ENCODE data around the gene FARSA.

Gene FARSA

DNA sequence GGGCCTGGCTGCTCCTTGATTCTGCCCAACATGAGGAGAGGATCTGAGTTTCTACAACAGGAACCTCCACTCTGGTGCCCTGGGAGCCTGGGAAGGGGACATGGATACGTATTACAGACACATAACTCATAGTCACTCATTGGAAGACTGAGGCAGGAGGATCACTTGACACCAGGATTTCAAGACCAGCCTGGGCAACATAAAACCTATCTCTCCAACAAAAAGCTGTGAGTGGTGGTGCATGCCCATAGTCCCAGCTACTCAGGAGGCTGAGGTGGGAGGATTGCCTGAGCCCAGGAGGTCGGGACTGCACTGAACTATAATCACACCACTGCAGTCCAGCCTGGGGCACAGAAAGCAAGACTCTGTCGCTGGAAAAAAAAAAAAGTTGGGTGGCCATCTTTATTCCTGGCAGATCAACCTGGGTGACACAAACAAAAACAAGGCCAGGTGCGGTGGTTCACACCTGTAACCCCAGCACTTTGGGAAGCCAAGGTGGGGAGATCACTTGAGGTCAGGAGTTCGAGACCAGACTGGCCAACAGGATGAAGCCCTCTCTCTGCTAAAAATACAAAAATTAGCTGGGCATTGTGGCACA is 45.4 kb downstream of the FARSA start:
- H3K9ac ChIP-seq (ENCODE audit: low read length): no peak overlapping the region

DNA sequence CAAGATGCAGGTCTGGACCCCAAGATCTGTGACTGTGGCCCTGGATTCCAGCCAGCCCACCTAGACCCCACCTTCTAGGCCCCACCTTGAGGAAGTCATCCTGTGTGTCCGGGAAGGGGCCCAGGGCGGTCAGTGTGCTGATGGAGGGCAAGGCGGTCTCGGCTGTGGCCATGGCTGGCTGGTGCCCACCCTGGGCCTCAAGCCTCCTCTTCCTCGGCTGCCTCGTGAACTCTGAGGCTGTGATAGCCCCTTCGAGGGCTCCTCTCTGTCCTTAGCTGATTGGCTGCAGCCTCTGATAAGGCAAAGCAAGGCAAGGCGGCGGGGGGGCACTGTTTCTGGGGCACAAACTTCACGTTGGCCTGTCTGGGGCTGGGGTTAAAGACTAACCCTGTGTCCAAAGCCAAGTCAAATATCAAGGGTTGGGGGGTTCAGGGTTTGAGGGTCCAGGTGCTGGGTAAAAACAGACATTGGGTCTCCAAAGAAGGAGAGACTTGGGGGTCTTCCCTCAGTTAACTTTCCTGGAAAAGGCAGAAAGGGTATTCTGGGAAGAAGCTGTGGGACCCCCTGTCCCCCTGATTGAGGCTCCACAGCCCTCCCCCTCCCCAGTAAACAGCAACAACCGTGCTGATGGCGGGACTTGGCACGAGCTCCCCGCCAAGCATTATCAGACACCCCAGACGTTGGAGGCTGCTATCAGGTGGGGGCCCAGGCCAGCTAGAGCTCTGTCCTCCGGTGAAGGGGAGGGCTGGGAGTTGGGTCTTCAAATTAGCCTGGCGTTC is 46.4 kb downstream of the FARSA start, which contains the start of gene KLF1:
TSS of gene KLF1 (minus strand) at position 233 of the 779 bp plus-strand sequence. CDS start at position 172, 61 bp downstream.
- H3K4me2 ChIP-seq (ENCODE audit: low read depth, low read length, poor library complexity, severe bottlenecking): peak within 1 kb of the TSS; percentile 65
- peaks cover 7% of the 10 kb centered on the region for H3K79me2 ChIP-seq (ENCODE audit: insufficient read depth, low read length)
- no peaks in the 10 kb centered on the region for H3K36me3 ChIP-seq (ENCODE audit: low read length)
- H2AFZ ChIP-seq (ENCODE audit: low read depth, low read length, severe bottlenecking): no peak within 1 kb of the TSS
- H3K27ac ChIP-seq (ENCODE audit: low read depth, low read length): no peak within 1 kb of the TSS
- H4K20me1 ChIP-seq (ENCODE audit: low read depth, low read length): no peaks in the 10 kb centered on the region
- H3K9me2 ChIP-seq (replicated peaks; ENCODE audit: insufficient read depth, low read length): no peaks in the 10 kb centered on the region
- H3F3A ChIP-seq (ENCODE audit: insufficient read depth): 0 out of 2 replicates have a peak, but pooled peaks cover 2% of the 10 kb centered on the region
- H3K4me3 ChIP-seq (ENCODE audit: insufficient read depth, low read length, poor library complexity, severe bottlenecking): no peak within 1 kb of the TSS
- H3K27me3 ChIP-seq (ENCODE audit: low read length): no peaks in the 10 kb centered on the region
- TF ChIP-seq, protein P1, sequence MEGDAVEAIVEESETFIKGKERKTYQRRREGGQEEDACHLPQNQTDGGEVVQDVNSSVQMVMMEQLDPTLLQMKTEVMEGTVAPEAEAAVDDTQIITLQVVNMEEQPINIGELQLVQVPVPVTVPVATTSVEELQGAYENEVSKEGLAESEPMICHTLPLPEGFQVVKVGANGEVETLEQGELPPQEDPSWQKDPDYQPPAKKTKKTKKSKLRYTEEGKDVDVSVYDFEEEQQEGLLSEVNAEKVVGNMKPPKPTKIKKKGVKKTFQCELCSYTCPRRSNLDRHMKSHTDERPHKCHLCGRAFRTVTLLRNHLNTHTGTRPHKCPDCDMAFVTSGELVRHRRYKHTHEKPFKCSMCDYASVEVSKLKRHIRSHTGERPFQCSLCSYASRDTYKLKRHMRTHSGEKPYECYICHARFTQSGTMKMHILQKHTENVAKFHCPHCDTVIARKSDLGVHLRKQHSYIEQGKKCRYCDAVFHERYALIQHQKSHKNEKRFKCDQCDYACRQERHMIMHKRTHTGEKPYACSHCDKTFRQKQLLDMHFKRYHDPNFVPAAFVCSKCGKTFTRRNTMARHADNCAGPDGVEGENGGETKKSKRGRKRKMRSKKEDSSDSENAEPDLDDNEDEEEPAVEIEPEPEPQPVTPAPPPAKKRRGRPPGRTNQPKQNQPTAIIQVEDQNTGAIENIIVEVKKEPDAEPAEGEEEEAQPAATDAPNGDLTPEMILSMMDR (IDR thresholded peaks at IDR 0.05; ENCODE audit: insufficient read depth, low read length, poor library complexity, severe bottlenecking): no peak
- TF ChIP-seq EZH2phosphoT487 (conservative IDR thresholded peaks at IDR 0.05; ENCODE audit: low read length): no peak
- H3K9ac ChIP-seq (ENCODE audit: low read length): peak within 1 kb of the TSS; percentile 52
- H3K9me3 ChIP-seq (ENCODE audit: insufficient read depth, low read length): peaks cover 13% of the 10 kb centered on the region; the same call in 1 of the 2 replicates

More for the DNA sequence above, 45.4 kb downstream of the FARSA start:
- Histone ChIP-seq H3K4me3 (ENCODE audit: insufficient read depth, low read length, poor library complexity, severe bottlenecking) (no peak overlapping the region), H2AFZ (ENCODE audit: low read depth, low read length, severe bottlenecking) (no peak overlapping the region), H3K36me3 (ENCODE audit: low read length) (no peaks in the 10 kb centered on the region), H3K9me3 (ENCODE audit: insufficient read depth, low read length) (peaks cover 13% of the 10 kb centered on the region; the same call in 1 of the 2 replicates), H3K4me2 (ENCODE audit: low read depth, low read length, poor library complexity, severe bottlenecking) (no peak overlapping the region), H3K79me2 (ENCODE audit: insufficient read depth, low read length) (peaks cover 7% of the 10 kb centered on the region), H3F3A (ENCODE audit: insufficient read depth) (no peaks in the 10 kb centered on the region), H3K27ac (ENCODE audit: low read depth, low read length) (no peak overlapping the region), H4K20me1 (ENCODE audit: low read depth, low read length) (no peaks in the 10 kb centered on the region), H3K27me3 (ENCODE audit: low read length) (no peaks in the 10 kb centered on the region), H3K9me2 (replicated peaks; ENCODE audit: insufficient read depth, low read length) (no peaks in the 10 kb centered on the region)
- no peak for TF ChIP-seq EZH2phosphoT487 (conservative IDR thresholded peaks at IDR 0.05; ENCODE audit: low read length)
- TF ChIP-seq, protein P1 (IDR thresholded peaks at IDR 0.05; ENCODE audit: insufficient read depth, low read length, poor library complexity, severe bottlenecking): no peak

DNA sequence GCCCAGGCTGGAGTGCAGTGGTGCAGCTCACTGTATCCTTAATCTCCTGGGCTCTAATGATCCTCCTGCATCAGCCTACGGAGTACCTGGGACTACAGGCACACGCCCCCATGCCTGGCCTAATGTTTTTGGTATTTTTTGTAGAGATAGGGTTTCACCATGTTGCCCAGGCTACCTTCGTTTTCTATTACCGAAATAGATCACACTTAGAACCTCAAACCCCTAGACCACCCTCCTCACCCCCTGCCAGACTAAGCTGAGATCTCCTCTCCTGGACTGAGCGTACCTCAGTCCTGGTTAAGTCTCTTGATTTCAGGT is 46.9 kb downstream of the FARSA start:
- Histone ChIP-seq H4K20me1 (ENCODE audit: low read depth, low read length) (no peaks in the 10 kb centered on the region), H3K27ac (ENCODE audit: low read depth, low read length) (no peak overlapping the region), H3K9me2 (replicated peaks; ENCODE audit: insufficient read depth, low read length) (no peaks in the 10 kb centered on the region), H3K4me3 (ENCODE audit: insufficient read depth, low read length, poor library complexity, severe bottlenecking) (no peak overlapping the region), H3K4me2 (ENCODE audit: low read depth, low read length, poor library complexity, severe bottlenecking) (no peak overlapping the region), H3K79me2 (ENCODE audit: insufficient read depth, low read length) (peaks cover 3% of the 10 kb centered on the region), H3F3A (ENCODE audit: insufficient read depth) (peaks cover 6% of the 10 kb centered on the region; the same call in 1 of the 2 replicates), H3K9ac (ENCODE audit: low read length) (no peak overlapping the region), H2AFZ (ENCODE audit: low read depth, low read length, severe bottlenecking) (no peak overlapping the region), H3K27me3 (ENCODE audit: low read length) (no peaks in the 10 kb centered on the region), H3K9me3 (ENCODE audit: insufficient read depth, low read length) (peaks cover 13% of the 10 kb centered on the region; the same call in 1 of the 2 replicates), H3K36me3 (ENCODE audit: low read length) (no peaks in the 10 kb centered on the region)
- TF ChIP-seq, protein P1 (IDR thresholded peaks at IDR 0.05; ENCODE audit: insufficient read depth, low read length, poor library complexity, severe bottlenecking): no peak
- no peak for TF ChIP-seq EZH2phosphoT487 (conservative IDR thresholded peaks at IDR 0.05; ENCODE audit: low read length)

Data from SU-DHL-6 (cell line).